Adrenal gland (tissue), 5 donors: ENCODE measurements around the gene UCP3.

Experiments used
- POLR2A ChIP-seq, 2 donors: fragments of 450-650 bp; IDR thresholded peaks; one replicate each; pipeline ENCODE4 v1.6.1; 2017; ENCODE audit warnings: antibody characterized with exemption in 2 of 2, mild to moderate bottlenecking in 2 of 2, moderate library complexity in 1 of 2
- TF ChIP-seq, protein P1 (sequence below), 6 experiments: fragments of 450-650 bp in 4 of 6; fragments of 200-600 bp in 2 of 6; sonication (generic) in 1 of 6; IDR thresholded peaks; 1 replicate in 5 of 6; 2 replicates in 1 of 6; pipeline versions ENCODE4 v1.5.1 to v1.8.0; 2016 to 2021; ENCODE audit warnings: antibody characterized with exemption in 6 of 6, mild to moderate bottlenecking in 2 of 6, moderate library complexity in 1 of 6
- donor health status: DM: no; HTN: no; CAD: no.

DNA sequence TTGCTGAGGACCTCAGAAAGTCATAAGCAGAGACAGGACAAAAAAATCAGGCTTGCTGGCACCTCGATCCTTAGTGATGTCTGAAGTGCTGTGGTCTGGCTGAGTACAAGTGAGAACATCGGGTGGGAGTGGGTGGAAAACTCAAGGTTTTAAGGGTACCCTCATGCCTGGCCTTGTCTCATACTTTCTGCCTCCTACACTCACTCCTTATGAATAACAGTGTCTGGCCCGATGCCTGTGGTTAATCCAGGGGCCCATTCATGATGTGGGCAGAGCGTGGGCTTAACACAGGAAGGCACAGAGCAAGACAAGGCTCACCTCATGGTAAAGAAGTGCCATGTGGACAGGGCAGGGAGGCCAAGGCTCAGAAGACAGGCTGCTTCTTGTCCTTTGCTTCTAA lies 11.0 kb upstream of the UCP3 start:
- TF ChIP-seq, protein P1, sequence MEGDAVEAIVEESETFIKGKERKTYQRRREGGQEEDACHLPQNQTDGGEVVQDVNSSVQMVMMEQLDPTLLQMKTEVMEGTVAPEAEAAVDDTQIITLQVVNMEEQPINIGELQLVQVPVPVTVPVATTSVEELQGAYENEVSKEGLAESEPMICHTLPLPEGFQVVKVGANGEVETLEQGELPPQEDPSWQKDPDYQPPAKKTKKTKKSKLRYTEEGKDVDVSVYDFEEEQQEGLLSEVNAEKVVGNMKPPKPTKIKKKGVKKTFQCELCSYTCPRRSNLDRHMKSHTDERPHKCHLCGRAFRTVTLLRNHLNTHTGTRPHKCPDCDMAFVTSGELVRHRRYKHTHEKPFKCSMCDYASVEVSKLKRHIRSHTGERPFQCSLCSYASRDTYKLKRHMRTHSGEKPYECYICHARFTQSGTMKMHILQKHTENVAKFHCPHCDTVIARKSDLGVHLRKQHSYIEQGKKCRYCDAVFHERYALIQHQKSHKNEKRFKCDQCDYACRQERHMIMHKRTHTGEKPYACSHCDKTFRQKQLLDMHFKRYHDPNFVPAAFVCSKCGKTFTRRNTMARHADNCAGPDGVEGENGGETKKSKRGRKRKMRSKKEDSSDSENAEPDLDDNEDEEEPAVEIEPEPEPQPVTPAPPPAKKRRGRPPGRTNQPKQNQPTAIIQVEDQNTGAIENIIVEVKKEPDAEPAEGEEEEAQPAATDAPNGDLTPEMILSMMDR (IDR thresholded peaks at IDR 0.05) = no peak
- TF ChIP-seq POLR2A (IDR thresholded peaks at IDR 0.05) = no peak
